Measurements from ENCODE around the gene NDE1.
A peak's percentile ranks its signal among the peaks of the same experiment; 100 is the strongest.

NDE1 gene

DNA sequence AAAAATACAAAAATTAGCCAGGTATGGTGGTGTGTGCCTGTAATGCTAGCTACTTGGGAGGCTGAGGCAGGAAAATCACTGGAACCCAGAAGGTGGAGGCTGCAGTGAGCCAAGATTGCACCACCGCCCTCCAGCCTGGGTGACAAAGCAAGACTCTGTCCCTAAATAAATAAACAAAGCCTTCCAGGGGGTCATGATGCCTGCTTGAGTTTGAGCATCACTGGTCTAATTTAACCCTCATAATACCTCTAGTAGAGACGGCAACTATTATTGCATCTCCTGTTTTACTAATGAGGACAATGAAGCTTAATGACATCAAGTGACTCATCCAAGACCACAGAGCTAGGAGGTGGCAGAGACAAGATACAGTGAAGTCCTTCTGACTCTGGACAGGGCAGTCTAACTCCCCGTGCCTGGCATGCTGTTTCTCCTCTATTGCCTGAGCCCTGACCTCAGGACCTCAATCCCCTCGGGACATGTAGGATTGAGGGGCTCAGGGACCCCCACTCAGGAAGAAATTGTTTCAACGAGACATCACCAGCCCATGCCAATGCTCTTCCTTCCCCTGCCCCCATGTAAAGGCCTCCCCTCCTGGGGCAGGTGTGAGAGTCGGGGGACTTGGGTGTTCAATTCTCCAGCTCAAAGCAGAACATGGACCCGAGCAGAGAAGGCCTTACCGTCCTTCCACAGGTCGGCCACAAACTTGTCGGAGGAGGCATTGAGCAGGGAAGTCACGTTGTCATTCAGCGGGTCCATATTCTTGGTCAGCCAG lies 102.9 kb downstream of the NDE1 start:
- DNase-seq (ENCODE audit: low spot score in 2 of 2): no peak
- H3K36me3 ChIP-seq (replicated peaks): no peaks in the 10 kb centered on the region
- H3K4me3 ChIP-seq: no peak overlapping the region
- no peaks in the 10 kb centered on the region for H3K4me1 ChIP-seq
- H3K27me3 ChIP-seq (ENCODE audit: low read depth): no peaks in the 10 kb centered on the region
- in situ Hi-C loops (cut with MboI; ENCODE audit: low sequenced_read_pairs): no loop called here
- H3K9me3 ChIP-seq: no peaks in the 10 kb centered on the region

DNA sequence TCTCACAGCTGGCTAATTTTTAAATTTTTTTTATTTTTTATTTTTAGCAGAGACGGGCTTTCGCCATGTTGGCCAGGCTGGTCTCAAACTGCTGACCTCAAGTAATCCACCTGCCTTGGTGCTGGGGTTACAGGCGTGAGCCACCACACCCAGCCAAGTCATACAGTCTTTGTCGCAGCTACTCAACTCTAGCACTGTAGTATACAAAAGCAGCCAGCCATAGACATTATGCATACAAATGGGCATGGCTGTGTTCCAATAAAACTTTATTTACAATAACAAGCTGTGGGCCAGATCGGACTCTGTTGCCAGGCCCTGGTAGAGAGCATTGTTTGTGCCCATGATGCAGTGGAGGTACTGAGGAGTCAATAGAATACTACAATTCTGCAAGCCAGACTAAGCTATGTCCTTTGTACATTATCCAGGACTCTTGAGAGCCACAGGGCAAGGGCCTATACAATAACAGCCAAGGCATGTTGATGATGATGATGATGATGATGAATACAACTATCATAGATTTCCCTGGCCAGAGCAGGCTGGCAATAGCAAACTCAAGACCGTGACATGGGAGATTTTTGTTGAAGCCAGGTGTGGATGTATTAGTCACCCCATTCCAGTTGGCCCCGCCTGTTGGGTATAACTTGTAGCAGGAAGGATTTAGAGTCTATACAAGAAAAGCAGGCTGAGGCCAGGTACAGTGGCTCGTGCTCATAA lies 104.9 kb downstream of the NDE1 start:
- no peaks in the 10 kb centered on the region for H3K27me3 ChIP-seq (ENCODE audit: low read depth)
- in situ Hi-C loops (cut with MboI; ENCODE audit: low sequenced_read_pairs): no loop called here
- no peaks in the 10 kb centered on the region for H3K4me1 ChIP-seq
- H3K9me3 ChIP-seq: no peaks in the 10 kb centered on the region; the same call in 1 of the 2 replicates
- no peak for DNase-seq (ENCODE audit: low spot score in 2 of 2)
- no peak overlapping the region for H3K4me3 ChIP-seq
- H3K36me3 ChIP-seq (replicated peaks): no peaks in the 10 kb centered on the region

DNA sequence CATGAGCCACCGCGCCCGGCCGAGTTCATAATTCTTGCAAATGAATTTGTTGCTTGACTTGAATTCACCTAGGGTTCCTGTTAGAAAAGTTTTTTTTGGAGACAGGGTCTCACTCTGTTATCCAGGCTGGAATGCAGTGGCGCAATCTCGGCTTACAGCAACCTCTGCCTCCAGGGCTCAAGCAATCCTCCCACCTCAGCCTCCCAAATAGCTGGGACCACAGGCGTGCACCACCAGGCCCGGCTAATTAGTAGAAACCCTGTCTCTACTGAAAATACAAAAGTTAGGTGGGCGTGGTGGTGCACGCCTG lies 107.0 kb downstream of the NDE1 start:
- Histone ChIP-seq H3K36me3 (replicated peaks) (no peaks in the 10 kb centered on the region), H3K9me3 (no peaks in the 10 kb centered on the region; the same call in 1 of the 2 replicates), H3K27me3 (ENCODE audit: low read depth) (no peaks in the 10 kb centered on the region), H3K4me1 (no peaks in the 10 kb centered on the region), H3K4me3 (peak overlapping the region; percentile 5; the same call in 1 of the 2 replicates)
- DNase-seq (ENCODE audit: low spot score in 2 of 2): no peak
- in situ Hi-C loops (cut with MboI; ENCODE audit: low sequenced_read_pairs): no loop called here

DNA sequence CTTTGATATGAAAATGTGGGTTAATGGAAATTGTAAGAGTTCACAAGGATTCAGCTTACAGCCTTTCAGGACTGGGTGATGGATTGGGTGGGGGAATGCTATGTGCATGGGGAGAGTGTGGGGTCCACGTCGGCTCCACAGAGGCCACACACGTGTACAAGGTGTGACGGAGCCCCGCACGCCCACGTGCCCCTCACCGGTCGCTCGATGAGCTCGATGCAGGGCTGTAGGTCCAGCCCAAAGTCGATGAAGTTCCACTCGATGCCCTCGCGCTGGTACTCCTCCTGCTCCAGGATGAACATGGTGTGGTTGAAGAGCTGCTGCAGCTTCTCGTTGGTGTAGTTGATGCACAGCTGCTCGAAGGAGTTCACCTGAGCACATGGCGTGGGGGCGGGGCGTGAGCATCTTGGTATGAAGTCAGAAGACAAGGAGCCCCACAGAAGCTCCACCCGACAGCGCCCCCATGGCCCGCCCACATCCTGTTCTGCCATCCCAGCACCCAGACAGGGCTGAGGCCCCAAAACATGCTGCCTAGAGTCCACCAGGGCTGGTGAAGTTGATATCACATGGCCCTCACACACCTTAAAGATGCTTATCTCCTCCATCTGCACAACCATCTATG lies 107.7 kb downstream of the NDE1 start:
- no peaks in the 10 kb centered on the region for H3K36me3 ChIP-seq (replicated peaks)
- in situ Hi-C loops (cut with MboI; ENCODE audit: low sequenced_read_pairs): no loop called here

DNA sequence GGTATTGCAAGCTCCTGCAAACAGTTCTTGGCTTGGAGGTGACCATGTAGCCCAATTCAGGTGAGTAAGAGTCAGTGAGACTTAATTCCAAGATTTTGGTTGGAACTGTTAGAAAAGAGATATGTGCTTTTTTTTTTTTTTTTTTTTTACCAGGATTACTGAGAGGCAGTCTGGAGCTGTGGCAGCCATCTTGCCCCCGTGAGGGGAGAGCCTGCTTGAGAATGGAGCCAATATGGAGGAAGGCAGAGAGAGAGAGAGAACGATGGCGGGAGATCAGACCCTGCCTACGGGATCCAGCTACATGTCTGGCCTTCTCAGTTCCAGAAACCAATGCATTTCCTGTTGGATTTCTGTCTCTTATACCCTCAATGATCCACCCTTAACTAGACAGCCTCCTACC lies 109.0 kb downstream of the NDE1 start:
- no peak overlapping the region for H3K4me3 ChIP-seq
- no peaks in the 10 kb centered on the region for H3K4me1 ChIP-seq
- DNase-seq (ENCODE audit: low spot score in 2 of 2): no peak
- in situ Hi-C loops (cut with MboI; ENCODE audit: low sequenced_read_pairs): no loop called here
- H3K9me3 ChIP-seq: no peaks in the 10 kb centered on the region; the same call in 1 of the 2 replicates
- no peaks in the 10 kb centered on the region for H3K27me3 ChIP-seq (ENCODE audit: low read depth)
- H3K36me3 ChIP-seq (replicated peaks): no peaks in the 10 kb centered on the region

More for the DNA sequence above, 107.7 kb downstream of the NDE1 start:
- no peaks in the 10 kb centered on the region for H3K27me3 ChIP-seq (ENCODE audit: low read depth)
- H3K9me3 ChIP-seq: no peaks in the 10 kb centered on the region; the same call in 1 of the 2 replicates
- DNase-seq (ENCODE audit: low spot score in 2 of 2): no peak
- H3K4me1 ChIP-seq: no peaks in the 10 kb centered on the region
- H3K4me3 ChIP-seq: no peak overlapping the region

DNA sequence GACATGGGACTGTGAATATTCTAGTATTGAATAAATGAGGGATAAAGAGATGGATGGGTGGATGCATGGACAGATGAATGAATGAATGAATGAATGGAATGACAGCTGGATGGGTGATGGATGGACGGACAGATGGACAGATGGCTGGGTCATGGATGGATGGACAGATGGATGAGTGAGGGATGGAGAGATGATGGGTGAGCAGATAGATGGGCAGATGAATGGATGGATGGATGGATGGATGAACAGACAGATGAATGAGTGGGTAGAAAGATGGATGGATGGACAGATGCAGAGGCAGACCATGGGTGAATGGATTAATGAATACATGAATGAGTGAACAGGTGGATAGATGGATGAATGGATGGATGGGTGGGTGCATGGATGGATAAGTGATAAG lies 110.1 kb downstream of the NDE1 start:
- no peak for DNase-seq (ENCODE audit: low spot score in 2 of 2)
- no peaks in the 10 kb centered on the region; the same call in 1 of the 2 replicates for H3K9me3 ChIP-seq
- no peaks in the 10 kb centered on the region for H3K27me3 ChIP-seq (ENCODE audit: low read depth)
- H3K36me3 ChIP-seq (replicated peaks): no peaks in the 10 kb centered on the region
- no peak overlapping the region for H3K4me3 ChIP-seq
- no peaks in the 10 kb centered on the region for H3K4me1 ChIP-seq
- in situ Hi-C loops (cut with MboI; ENCODE audit: low sequenced_read_pairs): loop anchor here (10.0 kb wide), 1 partner anchor 365 kb away; no protein-coding TSS in a partner anchor

DNA sequence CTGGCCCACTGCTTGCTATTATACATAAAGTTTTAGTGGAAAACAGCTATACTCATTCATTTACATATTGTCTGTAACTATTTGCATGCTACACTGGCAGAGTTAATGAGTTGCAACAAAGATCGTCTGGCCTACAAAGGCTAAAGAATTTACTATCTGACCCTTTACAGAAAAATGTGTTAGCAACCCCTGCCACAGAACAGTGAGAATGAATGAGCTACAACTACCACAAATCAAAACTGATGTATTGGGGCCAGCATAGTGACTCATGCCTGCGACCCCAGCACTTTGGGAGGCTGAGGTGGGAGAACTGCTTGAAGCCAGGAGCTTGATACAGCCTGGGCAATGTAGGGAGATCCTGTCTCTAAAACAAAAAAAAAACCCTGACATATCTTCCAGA lies 114.1 kb downstream of the NDE1 start:
- in situ Hi-C loops (cut with MboI; ENCODE audit: low sequenced_read_pairs): loop anchor here (10.0 kb wide), 1 partner anchor 361 kb away; no protein-coding TSS in a partner anchor
- no peak overlapping the region for H3K4me3 ChIP-seq
- H3K9me3 ChIP-seq: no peaks in the 10 kb centered on the region; the same call in 1 of the 2 replicates
- no peaks in the 10 kb centered on the region for H3K36me3 ChIP-seq (replicated peaks)
- no peak for DNase-seq (ENCODE audit: low spot score in 2 of 2)
- H3K27me3 ChIP-seq (ENCODE audit: low read depth): no peaks in the 10 kb centered on the region
- H3K4me1 ChIP-seq: no peaks in the 10 kb centered on the region; the same call in 1 of the 2 replicates

DNA sequence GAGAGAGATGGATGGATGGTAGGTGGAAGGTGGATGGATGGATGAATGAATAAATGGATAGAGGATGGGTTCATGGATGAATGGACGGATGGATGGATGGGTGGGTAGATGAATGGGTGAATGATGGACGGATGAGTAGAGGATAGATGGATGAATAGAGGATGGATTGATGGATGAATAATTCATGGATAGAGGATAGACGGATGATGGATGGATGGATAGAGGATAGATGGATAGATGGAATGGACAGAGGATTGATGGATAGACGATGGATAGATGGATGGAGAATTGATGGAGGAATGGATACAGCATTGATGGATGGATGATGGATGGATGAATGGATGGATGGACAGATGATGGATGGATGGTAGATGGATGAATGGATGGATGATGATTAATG lies 115.1 kb downstream of the NDE1 start:
- Histone ChIP-seq H3K4me3 (no peak overlapping the region), H3K27me3 (ENCODE audit: low read depth) (no peaks in the 10 kb centered on the region), H3K4me1 (peaks cover 5% of the 10 kb centered on the region), H3K36me3 (replicated peaks) (no peaks in the 10 kb centered on the region), H3K9me3 (no peaks in the 10 kb centered on the region)
- in situ Hi-C loops (cut with MboI; ENCODE audit: low sequenced_read_pairs): loop anchor here (10.0 kb wide), 1 partner anchor 360 kb away; no protein-coding TSS in a partner anchor
- DNase-seq (ENCODE audit: low spot score in 2 of 2): no peak

DNA sequence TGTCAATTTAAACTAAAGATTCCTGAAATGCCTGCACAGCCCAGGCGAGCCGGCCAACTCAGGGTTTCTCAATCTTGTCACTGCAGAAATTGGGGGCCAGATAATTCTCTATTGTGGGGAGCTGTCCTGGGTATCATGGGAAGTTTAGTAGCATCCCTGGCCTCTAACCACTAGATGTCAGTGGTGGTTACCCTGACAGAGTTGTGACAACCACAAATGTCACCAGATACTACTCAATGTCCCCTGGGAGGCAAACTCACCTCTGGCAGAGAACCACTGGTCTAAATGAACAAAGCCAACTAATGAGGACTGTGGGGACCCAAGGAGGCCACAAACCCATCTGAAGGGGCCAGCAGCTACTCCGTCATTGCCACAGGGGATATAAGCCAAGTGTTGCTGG lies 115.8 kb downstream of the NDE1 start:
- DNase-seq (ENCODE audit: low spot score in 2 of 2): peak; percentile 66
- in situ Hi-C loops (cut with MboI; ENCODE audit: low sequenced_read_pairs): loop anchor here (10.0 kb wide), 1 partner anchor 359 kb away; no protein-coding TSS in a partner anchor

DNA sequence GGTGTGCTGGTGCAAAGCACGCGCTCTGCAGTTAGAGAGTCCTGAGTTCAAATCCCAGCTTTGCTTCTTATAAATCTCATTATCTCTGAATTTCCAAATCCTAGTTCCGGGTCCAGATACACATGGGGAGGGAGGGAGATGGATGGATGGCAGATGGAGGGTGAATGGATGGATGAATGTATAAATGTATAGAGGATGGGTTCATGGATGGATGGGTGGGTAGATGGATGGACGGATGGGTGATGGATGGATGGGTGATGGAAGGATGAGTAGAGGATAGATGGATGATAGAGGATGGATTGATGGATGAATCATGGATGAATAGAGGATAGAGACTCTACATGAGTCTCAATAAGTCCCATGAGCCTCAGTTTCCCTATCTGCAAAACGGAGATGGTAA lies 116.9 kb downstream of the NDE1 start:
- Histone ChIP-seq H3K36me3 (replicated peaks) (no peaks in the 10 kb centered on the region), H3K27me3 (ENCODE audit: low read depth) (no peaks in the 10 kb centered on the region), H3K4me3 (no peak overlapping the region), H3K9me3 (no peaks in the 10 kb centered on the region), H3K4me1 (peaks cover 8% of the 10 kb centered on the region)
- in situ Hi-C loops (cut with MboI; ENCODE audit: low sequenced_read_pairs): loop anchor here (10.0 kb wide), 1 partner anchor 358 kb away; no protein-coding TSS in a partner anchor
- DNase-seq (ENCODE audit: low spot score in 2 of 2): no peak

More for the DNA sequence above, 115.8 kb downstream of the NDE1 start:
- Histone ChIP-seq H3K27me3 (ENCODE audit: low read depth) (no peaks in the 10 kb centered on the region), H3K36me3 (replicated peaks) (no peaks in the 10 kb centered on the region), H3K9me3 (no peaks in the 10 kb centered on the region), H3K4me1 (peaks cover 8% of the 10 kb centered on the region), H3K4me3 (no peak overlapping the region)

DNA sequence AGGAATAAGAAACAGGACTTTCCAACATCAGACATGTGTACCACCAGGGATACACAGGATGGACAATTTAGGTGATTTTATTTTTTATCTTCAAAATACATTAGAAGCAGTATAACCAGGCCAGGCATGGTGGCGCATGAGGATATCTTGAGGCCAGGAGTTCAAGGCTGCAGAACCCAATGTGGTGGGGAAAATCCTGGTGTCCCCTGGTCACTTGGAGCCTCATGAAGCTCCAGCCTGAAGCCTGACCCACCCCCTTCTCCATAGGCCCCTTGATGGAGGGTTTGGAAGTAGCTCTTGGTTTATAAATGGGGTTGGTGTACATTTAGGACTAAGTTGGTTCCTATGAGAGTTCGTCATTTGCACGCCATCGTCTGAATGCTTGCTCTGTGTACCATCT lies 118.2 kb downstream of the NDE1 start:
- in situ Hi-C loops (cut with MboI; ENCODE audit: low sequenced_read_pairs): loop anchor here (10.0 kb wide), 1 partner anchor 357 kb away; no protein-coding TSS in a partner anchor
- DNase-seq (ENCODE audit: low spot score in 2 of 2): no peak
- H3K4me3 ChIP-seq: no peak overlapping the region
- H3K27me3 ChIP-seq (ENCODE audit: low read depth): no peaks in the 10 kb centered on the region
- no peaks in the 10 kb centered on the region for H3K36me3 ChIP-seq (replicated peaks)
- H3K9me3 ChIP-seq: no peaks in the 10 kb centered on the region
- peaks cover 8% of the 10 kb centered on the region for H3K4me1 ChIP-seq

DNA sequence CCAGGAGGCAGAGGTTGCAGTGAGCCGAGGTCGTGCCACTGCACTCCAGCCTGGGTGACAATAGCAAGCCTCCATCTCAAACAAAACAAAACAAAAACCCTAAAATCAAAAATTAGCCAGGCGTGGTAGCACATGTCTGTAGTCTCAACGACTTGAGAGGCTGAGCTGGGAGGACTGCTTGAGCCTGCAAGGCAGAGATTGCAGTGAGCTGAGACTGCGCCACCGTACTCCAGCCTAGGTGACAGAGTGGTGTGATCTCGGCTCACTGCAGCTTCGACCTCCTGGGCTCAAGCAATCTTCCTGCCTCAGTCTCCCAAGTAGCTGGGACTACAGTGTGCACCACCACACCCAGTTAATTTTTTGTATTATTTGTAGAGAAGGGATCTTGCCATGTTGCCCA lies 119.2 kb downstream of the NDE1 start:
- H3K27me3 ChIP-seq (ENCODE audit: low read depth): no peaks in the 10 kb centered on the region
- no peak overlapping the region for H3K4me3 ChIP-seq
- no peaks in the 10 kb centered on the region for H3K36me3 ChIP-seq (replicated peaks)
- no peak for DNase-seq (ENCODE audit: low spot score in 2 of 2)
- H3K4me1 ChIP-seq: peaks cover 8% of the 10 kb centered on the region
- no peaks in the 10 kb centered on the region for H3K9me3 ChIP-seq
- in situ Hi-C loops (cut with MboI; ENCODE audit: low sequenced_read_pairs): loop anchor here (10.0 kb wide), 1 partner anchor 356 kb away; no protein-coding TSS in a partner anchor

DNA sequence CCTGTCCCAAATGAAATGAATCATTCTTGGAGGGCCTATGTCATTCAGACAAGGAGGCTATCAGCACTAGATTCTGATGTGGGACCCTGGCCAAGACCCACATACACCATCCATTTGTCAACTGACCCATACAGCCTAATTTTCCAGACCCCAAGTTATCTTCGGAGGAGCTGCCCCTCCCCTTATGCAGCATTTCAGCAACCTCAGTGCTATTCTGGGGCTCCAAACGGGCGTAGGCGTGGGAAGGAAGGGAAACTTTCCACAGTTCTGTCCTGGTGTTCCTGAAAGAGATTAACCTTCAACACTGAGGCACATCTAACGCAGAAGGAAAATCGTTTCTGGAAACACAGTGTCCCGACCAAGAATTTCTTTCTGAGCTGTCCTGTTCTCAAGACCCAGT lies 120.1 kb downstream of the NDE1 start:
- H3K9me3 ChIP-seq: no peaks in the 10 kb centered on the region
- peaks cover 11% of the 10 kb centered on the region for H3K4me1 ChIP-seq
- H3K27me3 ChIP-seq (ENCODE audit: low read depth): no peaks in the 10 kb centered on the region
- in situ Hi-C loops (cut with MboI; ENCODE audit: low sequenced_read_pairs): no loop called here
- DNase-seq (ENCODE audit: low spot score in 2 of 2): no peak
- no peaks in the 10 kb centered on the region for H3K36me3 ChIP-seq (replicated peaks)
- H3K4me3 ChIP-seq: no peak overlapping the region

DNA sequence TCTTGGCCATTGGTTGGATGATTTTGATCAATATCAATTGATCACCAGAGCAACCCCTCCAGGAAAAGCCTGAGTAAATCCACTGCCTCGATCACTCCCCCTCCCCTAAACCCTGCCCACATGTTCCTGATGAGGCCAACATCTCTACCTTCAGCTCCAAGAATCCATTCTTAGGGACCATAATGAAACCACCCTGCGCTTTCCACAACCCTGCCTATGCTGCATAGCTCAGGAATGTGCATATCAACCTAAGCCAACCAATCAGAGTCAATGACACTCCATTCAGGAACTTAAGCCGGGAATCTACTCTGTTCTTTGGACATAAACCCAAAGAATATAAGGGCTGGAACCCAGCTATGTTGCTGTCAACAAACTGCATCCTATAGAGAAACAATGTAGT lies 120.5 kb downstream of the NDE1 start:
- in situ Hi-C loops (cut with MboI; ENCODE audit: low sequenced_read_pairs): no loop called here

More for the DNA sequence above, 120.5 kb downstream of the NDE1 start:
- Histone ChIP-seq H3K9me3 (no peaks in the 10 kb centered on the region), H3K36me3 (replicated peaks) (no peaks in the 10 kb centered on the region), H3K27me3 (ENCODE audit: low read depth) (no peaks in the 10 kb centered on the region), H3K4me3 (no peak overlapping the region), H3K4me1 (peaks cover 11% of the 10 kb centered on the region)
- DNase-seq (ENCODE audit: low spot score in 2 of 2): no peak

Data from HAP-1 (cell line).